ACHN (cell line): ENCODE measurements around the gene ABCB1.
"Not testable (repeated sequence)": the region's sequence is repeated elsewhere in the genome, so short reads cannot be mapped to it uniquely, and the experiment has no call there.

Source experiments
- DNase-seq: peaks from one replicate; pipeline ENCODE4 v3.0.0-alpha.2; 2015
- in situ Hi-C: cut with HindIII; loops from 2 replicates; pipeline ENCODE4 v1.10.0; 2017; ENCODE audit warnings: low sequenced_read_pairs, low pct_ligation_motif_present, low pct_unique_long_range_greater_than_20kb

ABCB1 gene

GRCh38 chr7:87589631-87590030, 11.1 kb downstream of the ABCB1 start:
- no peak for DNase-seq
- in situ Hi-C loops, result no loop called here

GRCh38 chr7:87581723-87582122, 19.0 kb downstream of the ABCB1 start:
- no peak for DNase-seq
- in situ Hi-C loops, result no loop called here

GRCh38 chr7:87580636-87581035, 20.0 kb downstream of the ABCB1 start:
- no peak for DNase-seq
- in situ Hi-C loops, result no loop called here

GRCh38 chr7:87575521-87575920, 25.2 kb downstream of the ABCB1 start:
- peak; percentile 28 for DNase-seq
- in situ Hi-C loops, result no loop called here

- peak; percentile 74 for DNase-seq
- in situ Hi-C loops, result no loop called here
These were observed 26.1 kb downstream of the ABCB1 start for GRCh38 chr7:87574630-87575029.

GRCh38 chr7:87572513-87572912, 28.2 kb downstream of the ABCB1 start:
- DNase-seq, in situ Hi-C loops: not testable (repeated sequence)

- DNase-seq, result peak; percentile 83
These were observed 30.5 kb downstream of the ABCB1 start for GRCh38 chr7:87570178-87570577.

GRCh38 chr7:87567052-87567451, 33.6 kb downstream of the ABCB1 start:
- no peak for DNase-seq
- in situ Hi-C loops, result no loop called here

More at GRCh38 chr7:87570178-87570577, 30.5 kb downstream of the ABCB1 start:
- in situ Hi-C loops, result no loop called here

- no peak for DNase-seq
- in situ Hi-C loops, result no loop called here
These were observed 34.3 kb downstream of the ABCB1 start for GRCh38 chr7:87566311-87566900.

- in situ Hi-C loops, result no loop called here
- DNase-seq, result no peak
These were observed 34.8 kb downstream of the ABCB1 start for GRCh38 chr7:87565877-87566276.

GRCh38 chr7:87564296-87564963, 36.3 kb downstream of the ABCB1 start:
- in situ Hi-C loops, result no loop called here
- peak; percentile 74 for DNase-seq

- in situ Hi-C loops, result no loop called here
- DNase-seq, result no peak
These were observed 39.0 kb downstream of the ABCB1 start for GRCh38 chr7:87561702-87562101.

- no peak for DNase-seq
- in situ Hi-C loops, result no loop called here
These were observed 39.6 kb downstream of the ABCB1 start for GRCh38 chr7:87561102-87561501.

- DNase-seq, result no peak
- in situ Hi-C loops, result no loop called here
These were observed 48.3 kb downstream of the ABCB1 start for GRCh38 chr7:87552351-87552900.

- DNase-seq, result no peak
- in situ Hi-C loops, result no loop called here
These were observed 52.4 kb downstream of the ABCB1 start for GRCh38 chr7:87548123-87548919.

GRCh38 chr7:87545760-87546159, 54.9 kb downstream of the ABCB1 start:
- in situ Hi-C loops, result no loop called here
- DNase-seq, result no peak

- in situ Hi-C loops, result no loop called here
- DNase-seq, result no peak
These were observed 57.1 kb downstream of the ABCB1 start for GRCh38 chr7:87543623-87544022.

GRCh38 chr7:87541648-87542047, 59.0 kb downstream of the ABCB1 start:
- in situ Hi-C loops, result no loop called here
- DNase-seq, result no peak

- in situ Hi-C loops, result no loop called here
- no peak for DNase-seq
These were observed 62.6 kb downstream of the ABCB1 start for GRCh38 chr7:87538052-87538451.
